K562 (cell line): Measurements from ENCODE around the gene RPL3. TPM values are rescaled to one million over a fixed set of nuclear protein-coding genes. Genes with fewer than 3 reads are reported as not detected.

Source experiments
- ATAC-seq: fragments of 200-7000 bp; cut with Tn5 transposase; 3 replicates; pipeline ENCODE4 v1.9.1; 2020; ENCODE audit warnings: moderate library complexity
- BruUV-seq: library from RNA; stranded (reverse); fragments of 400-500 nt; replicated peaks from 2 replicates; lab custom pipeline; 2021; lab: Mats Ljungman, UMichigan
- CTCF ChIA-PET: fragments of 300-600 bp; formaldehyde crosslinking; extraction: SDS; loops from one replicate; lab custom pipeline; 2021; ENCODE audit warnings: low intra/inter-chr PET ratio; lab: Yijun Ruan, JAX
- POLR2A ChIA-PET: fragments of 300-600, 350-650 bp; sonication (Branson Sonifier 250); formaldehyde crosslinking; extraction: SDS; loops from one replicate; lab custom pipeline; 2021; ENCODE audit warnings: antibody characterized with exemption, inconsistent platforms; lab: Yijun Ruan, JAX
- DNase-seq, 4 experiments: peaks; one replicate each; pipeline versions ENCODE4 v3.0.0 to v3.0.0-alpha.2; 2011 to 2018; ENCODE audit warnings: low spot score in 3 of 4, mixed read lengths in 3 of 4; ENCODE audit errors: extremely low read depth in 1 of 4
- FAIRE-seq: peaks from 2 replicates; lab custom pipeline; 2011; peaks lifted over from hg19 to GRCh38; lab: Jason Lieb, UNC
- H2AFZ ChIP-seq: 2 replicates; pipeline ENCODE4 v1.6.0; 2011; ENCODE audit warnings: low read depth, low read length, control low read depth, inconsistent platforms
- H3K27ac ChIP-seq: fragments of 200-600 bp; 3 replicates; pipeline ENCODE4 v1.8.0; 2011; ENCODE audit warnings: low read depth, mild to moderate bottlenecking, control low read depth, inconsistent platforms, low read length, moderate library complexity, mixed read lengths; ENCODE audit errors: extremely low read depth
- H3K27me3 ChIP-seq, 2 experiments: fragments of 300-600 bp in 1 of 2; 2 replicates in 1 of 2; 3 replicates in 1 of 2; pipeline versions ENCODE4 v1.6.0 to v1.8.0; 2011; ENCODE audit warnings: inconsistent platforms in 2 of 2, low read length in 2 of 2, mild to moderate bottlenecking in 1 of 2, mixed read lengths in 1 of 2, moderate library complexity in 1 of 2; ENCODE audit not compliant: control insufficient read depth in 2 of 2, insufficient read depth in 2 of 2
- H3K36me3 ChIP-seq: fragments of 300-600 bp; 3 replicates; pipeline ENCODE4 v1.8.0; 2011; ENCODE audit warnings: mild to moderate bottlenecking, low read length, inconsistent platforms; ENCODE audit not compliant: control insufficient read depth, insufficient read depth
- H3K4me1 ChIP-seq, 2 experiments: fragments of 200-600 bp in 1 of 2; replicated peaks in 1 of 2; 2 replicates in 1 of 2; 3 replicates in 1 of 2; pipeline versions ENCODE4 v1.5.1 to v1.8.0; 2011; ENCODE audit warnings: inconsistent platforms in 2 of 2, low read length in 2 of 2, mild to moderate bottlenecking in 1 of 2, mixed read lengths in 1 of 2, moderate library complexity in 1 of 2; ENCODE audit not compliant: control insufficient read depth in 2 of 2, insufficient read depth in 2 of 2
- H3K4me2 ChIP-seq: 2 replicates; pipeline ENCODE4 v1.6.1; 2011; ENCODE audit warnings: low read length, control low read depth, inconsistent platforms, mixed read lengths; ENCODE audit not compliant: insufficient read depth
- H3K4me3 ChIP-seq: fragments of 200-600 bp; sonication (generic), shearing (Covaris generic); 2 replicates; pipeline ENCODE4 v1.5.1; 2016; ENCODE audit warnings: control low read depth, inconsistent platforms
- H3K79me2 ChIP-seq: fragments of 200-600 bp; 3 replicates; pipeline ENCODE4 v1.8.0; 2011; ENCODE audit warnings: low read length, inconsistent platforms; ENCODE audit not compliant: control insufficient read depth, insufficient read depth
- H3K9ac ChIP-seq, 2 experiments: 2 replicates each; pipeline versions ENCODE4 v1.6.0 to v1.6.1; 2011; ENCODE audit warnings: low read depth in 2 of 2, low read length in 2 of 2, control low read depth in 1 of 2, inconsistent platforms in 1 of 2, mild to moderate bottlenecking in 1 of 2, mixed read lengths in 1 of 2; ENCODE audit not compliant: insufficient read depth in 1 of 2
- H3K9me1 ChIP-seq: one replicate; pipeline ENCODE4 v1.6.0; 2011; ENCODE audit warnings: inconsistent platforms, mild to moderate bottlenecking, low read length, moderate library complexity; ENCODE audit not compliant: control insufficient read depth, insufficient read depth
- H3K9me3 ChIP-seq: replicated peaks from 2 replicates; pipeline ENCODE4 v1.5.1; 2011; ENCODE audit warnings: low read depth, low read length, inconsistent platforms; ENCODE audit not compliant: control insufficient read depth, insufficient read depth
- H4K20me1 ChIP-seq: replicated peaks from 2 replicates; pipeline ENCODE4 v1.6.1; 2011; ENCODE audit warnings: low read length, inconsistent platforms, mixed read lengths; ENCODE audit not compliant: control insufficient read depth, insufficient read depth
- HMG20B ChIP-seq: fragments of 250-450 bp; sonication (Bioruptor Pico); IDR thresholded peaks from 2 replicates; pipeline ENCODE4 v1.5.0; 2021; ENCODE audit warnings: mild to moderate bottlenecking
- KDM5B ChIP-seq: fragments of 200-600 bp; sonication (generic); IDR thresholded peaks from 2 replicates; pipeline ENCODE4 v1.6.1; 2012; ENCODE audit warnings: low read depth, mild to moderate bottlenecking, moderate library complexity, low read length, control low read depth, inconsistent platforms; ENCODE audit not compliant: insufficient replicate concordance
- L3MBTL2 ChIP-seq: fragments of 450-650 bp; IDR thresholded peaks from 2 replicates; pipeline ENCODE4 v1.6.1; 2016; ENCODE audit warnings: mild to moderate bottlenecking, moderate library complexity
- NONO ChIP-seq, 2 experiments: fragments of 200-400 bp in 1 of 2; fragments of 450-650 bp in 1 of 2; formaldehyde crosslinking in 1 of 2; IDR thresholded peaks; 2 replicates each; pipeline ENCODE4 v1.6.1; 2017; ENCODE audit warnings: low read depth in 2 of 2, mild to moderate bottlenecking in 2 of 2, moderate library complexity in 2 of 2, low read length in 1 of 2
- ZBTB7A ChIP-seq: IDR thresholded peaks from 2 replicates; pipeline ENCODE4 v1.6.1; 2011; ENCODE audit warnings: low read depth, mild to moderate bottlenecking, low read length, moderate library complexity, borderline replicate concordance; ENCODE audit not compliant: control insufficient read depth
- ZNF282 ChIP-seq: sonication (generic); formaldehyde crosslinking; IDR thresholded peaks from 2 replicates; pipeline ENCODE4 v1.8.1; 2023; ENCODE audit warnings: missing genetic modification reagents
- ZNF395 ChIP-seq: fragments of 200-800 bp; sonication (Bioruptor generic); IDR thresholded peaks from 2 replicates; pipeline ENCODE4 v1.6.1; 2017; ENCODE audit warnings: missing genetic modification characterization, missing compliant biosample characterization
- WGBS: fragments of 100-300 bp; shearing (Covaris generic); methylation state at CpG from one replicate; pipeline ENCODE4 v1.1.6; 2016; ENCODE audit warnings: low coverage, mixed read lengths; ENCODE audit not compliant: insufficient coverage; ENCODE audit errors: missing lambda C conversion rate; 5-methylcytosine and 5-hydroxymethylcytosine counted together
- in situ Hi-C: fragments of 300-500 bp; cut with MboI; formaldehyde crosslinking; loops from 4 replicates; pipeline ENCODE4 v1.15.0; 2018; ENCODE audit warnings: inconsistent platforms, mixed read lengths
- intact Hi-C: fragments of 100-400 bp; cut with micrococcal nuclease; formaldehyde crosslinking; loops from 2 replicates; pipeline ENCODE4 v1.14.2; 2022
- polyA plus RNA-seq, 8 experiments: library from polyadenylated mRNA; depleted of rRNA in 4 of 8; stranded (reverse) in 5 of 8; unstranded in 3 of 8; fragments of >200 nt; fragmentation: Nextera tagmentation in 2 of 8; fragmentation: Illumina TruSeq in 1 of 8; extraction: Ambion mirVana in 2 of 8; extraction: Trizol in 1 of 8; gene quantifications; 2 replicates each; pipeline versions ENCODE4 v1.2.1 to v1.2.3, GENCODE V29; 2011 to 2014; ENCODE audit warnings: inconsistent platforms in 1 of 8, missing spikeins in 1 of 8
- total RNA-seq, 7 experiments: library from RNA; depleted of rRNA in 6 of 7; stranded (reverse); fragments of >200 nt in 6 of 7; fragmentation: Illumina TruSeq in 2 of 7; extraction: Trizol in 2 of 7; gene quantifications; 2 replicates each; pipeline versions ENCODE4 v1.2.1 to v1.2.3, GENCODE V29; 2011 to 2021; ENCODE audit warnings: low replicate concordance in 1 of 7
- TF ChIP-seq, protein P1 (sequence below): fragments of 450-650 bp; IDR thresholded peaks from 2 replicates; pipeline ENCODE4 v1.6.1; 2017; ENCODE audit warnings: antibody characterized with exemption, mild to moderate bottlenecking

Gene RPL3
- total and polyA plus RNA-seq, 9 of the 15 experiments (the other 6 are each of a cell fraction or from before 2014, with no cell fraction given): 1,624 to 4,066 (median 2,565) TPM

DNA sequence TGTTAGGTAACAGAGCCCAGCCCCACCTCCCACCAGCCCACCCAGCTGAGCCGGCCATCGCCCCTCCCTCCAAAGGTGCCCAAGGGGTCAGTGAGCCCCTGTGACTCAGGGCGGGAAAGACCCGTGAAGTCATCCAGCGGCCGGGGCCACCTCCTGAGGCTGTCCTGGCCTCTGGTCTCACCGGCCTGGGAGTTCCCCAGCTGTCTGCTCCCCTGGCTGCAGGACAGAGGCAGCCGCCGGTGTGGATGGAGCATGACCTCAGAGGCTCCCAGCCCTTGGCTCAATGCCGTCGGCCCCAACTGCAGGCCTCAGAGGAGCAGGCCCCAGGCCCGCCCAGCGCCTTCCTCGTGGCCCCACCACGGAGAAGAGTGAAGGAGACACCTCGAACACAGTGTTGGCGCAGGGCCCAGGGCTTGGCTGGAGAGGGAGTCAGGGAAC, 28.7 kb downstream of the RPL3 start:
- ATAC-seq (peak; percentile 50), FAIRE-seq (no peak), DNase-seq (no peak)
- CTCF ChIA-PET: no interaction called here
- Histone ChIP-seq H3K27ac (peak overlapping the region; percentile 85; the same call in 2 of the 3 replicates), H4K20me1 (no peaks in the 10 kb centered on the region), H3K4me3 (no peak overlapping the region), H3K9ac (peak overlapping the region; percentile 10 to 74; a peak in 3 of 4 replicates), H3K79me2 (no peaks in the 10 kb centered on the region), H3K4me2 (no peak overlapping the region), H3K9me1 (no peaks in the 10 kb centered on the region), H2AFZ (peak overlapping the region; percentile 87), H3K27me3 (no peaks in the 10 kb centered on the region), H3K36me3 (no peaks in the 10 kb centered on the region), H3K4me1 (peaks cover 41 to 59% of the 10 kb centered on the region in 2 experiments), H3K9me3 (no peaks in the 10 kb centered on the region)
- in situ Hi-C loops: no loop called here
- 40% methylated on average over 1 of the region's 17 CpGs for WGBS
- BruUV-seq: no TSS peak
- POLR2A ChIA-PET: interaction anchor here (0.6 to 1.2 kb wide), 3 partner anchors 20 to 229 kb away, joined by 3 to 5 read pairs (median 4); no protein-coding TSS in a partner anchor
- intact Hi-C loops: no loop called here
- peak; percentile 27; the same call in 1 of the 2 replicates for TF ChIP-seq ZBTB7A
- TF ChIP-seq NONO (IDR thresholded peaks at IDR 0.05; ENCODE audit: low read depth in 2 of 2, low read length in 1 of 2): no peak
- no peak for TF ChIP-seq ZNF395
- TF ChIP-seq, protein P1, sequence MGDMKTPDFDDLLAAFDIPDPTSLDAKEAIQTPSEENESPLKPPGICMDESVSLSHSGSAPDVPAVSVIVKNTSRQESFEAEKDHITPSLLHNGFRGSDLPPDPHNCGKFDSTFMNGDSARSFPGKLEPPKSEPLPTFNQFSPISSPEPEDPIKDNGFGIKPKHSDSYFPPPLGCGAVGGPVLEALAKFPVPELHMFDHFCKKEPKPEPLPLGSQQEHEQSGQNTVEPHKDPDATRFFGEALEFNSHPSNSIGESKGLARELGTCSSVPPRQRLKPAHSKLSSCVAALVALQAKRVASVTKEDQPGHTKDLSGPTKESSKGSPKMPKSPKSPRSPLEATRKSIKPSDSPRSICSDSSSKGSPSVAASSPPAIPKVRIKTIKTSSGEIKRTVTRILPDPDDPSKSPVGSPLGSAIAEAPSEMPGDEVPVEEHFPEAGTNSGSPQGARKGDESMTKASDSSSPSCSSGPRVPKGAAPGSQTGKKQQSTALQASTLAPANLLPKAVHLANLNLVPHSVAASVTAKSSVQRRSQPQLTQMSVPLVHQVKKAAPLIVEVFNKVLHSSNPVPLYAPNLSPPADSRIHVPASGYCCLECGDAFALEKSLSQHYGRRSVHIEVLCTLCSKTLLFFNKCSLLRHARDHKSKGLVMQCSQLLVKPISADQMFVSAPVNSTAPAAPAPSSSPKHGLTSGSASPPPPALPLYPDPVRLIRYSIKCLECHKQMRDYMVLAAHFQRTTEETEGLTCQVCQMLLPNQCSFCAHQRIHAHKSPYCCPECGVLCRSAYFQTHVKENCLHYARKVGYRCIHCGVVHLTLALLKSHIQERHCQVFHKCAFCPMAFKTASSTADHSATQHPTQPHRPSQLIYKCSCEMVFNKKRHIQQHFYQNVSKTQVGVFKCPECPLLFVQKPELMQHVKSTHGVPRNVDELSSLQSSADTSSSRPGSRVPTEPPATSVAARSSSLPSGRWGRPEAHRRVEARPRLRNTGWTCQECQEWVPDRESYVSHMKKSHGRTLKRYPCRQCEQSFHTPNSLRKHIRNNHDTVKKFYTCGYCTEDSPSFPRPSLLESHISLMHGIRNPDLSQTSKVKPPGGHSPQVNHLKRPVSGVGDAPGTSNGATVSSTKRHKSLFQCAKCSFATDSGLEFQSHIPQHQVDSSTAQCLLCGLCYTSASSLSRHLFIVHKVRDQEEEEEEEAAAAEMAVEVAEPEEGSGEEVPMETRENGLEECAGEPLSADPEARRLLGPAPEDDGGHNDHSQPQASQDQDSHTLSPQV: peak; percentile 61; the same call in 1 of the 2 replicates
- no peak for TF ChIP-seq KDM5B
- peak; percentile 67 for TF ChIP-seq L3MBTL2
- no peak for TF ChIP-seq ZNF282
- no peak for TF ChIP-seq HMG20B (CRISPR knock-in tag)
